Subcutaneous adipose tissue (tissue), 4 donors: ENCODE data around the gene GPR160. TPM values are rescaled to one million over a fixed set of nuclear protein-coding genes. Genes with fewer than 3 reads are reported as not detected.

ENCODE experiments used
- total RNA-seq, 4 donors: library from RNA; depleted of rRNA; stranded (reverse); fragments of >200 nt; gene quantifications; one replicate each; pipeline ENCODE4 v1.1.0, GENCODE V29; 2016
- TF ChIP-seq, protein P1 (sequence below): fragments of 450-650 bp; IDR thresholded peaks from one replicate; pipeline ENCODE4 v1.5.1; 2016; ENCODE audit warnings: low read depth, mild to moderate bottlenecking, control low read depth, antibody characterized with exemption, moderate library complexity

The GPR160 gene
- total RNA-seq, 4 donors from 2014 or later: 4.6 to 13.9 (median 8.9) TPM

DNA sequence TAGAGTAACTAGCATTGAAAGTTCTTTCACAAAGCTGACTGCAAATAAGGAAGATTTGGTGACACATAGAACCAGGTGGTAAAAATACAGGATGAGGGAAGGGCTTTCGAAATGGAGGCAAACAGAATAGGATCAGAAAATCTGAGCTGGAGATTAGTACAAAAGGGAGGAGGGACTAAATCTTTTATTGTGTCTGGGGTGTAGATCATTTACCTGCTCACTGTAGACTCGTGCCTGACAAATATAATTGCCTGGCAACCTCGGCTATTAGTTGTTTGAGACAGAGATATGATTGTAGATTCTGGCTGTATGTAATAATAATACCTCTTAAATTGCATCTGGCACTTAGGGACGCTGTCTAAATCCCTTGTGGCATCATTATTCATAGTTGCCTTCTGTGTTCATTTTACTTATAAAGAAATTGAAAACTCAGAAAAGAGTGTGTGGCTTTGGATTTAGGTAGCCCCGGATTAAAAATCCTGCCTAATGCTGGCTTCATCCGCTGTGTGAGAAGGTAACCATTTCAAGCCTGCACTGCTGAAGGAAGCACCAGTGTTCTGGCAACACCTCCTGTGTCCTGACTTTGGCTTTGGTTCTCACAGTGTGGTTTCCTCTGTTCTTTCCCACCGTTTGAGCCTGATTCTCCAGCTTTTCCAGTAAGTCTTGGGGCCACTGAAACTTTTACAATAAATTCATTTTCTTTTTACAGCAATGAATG, 25.0 kb upstream of the GPR160 start:
- TF ChIP-seq, protein P1, sequence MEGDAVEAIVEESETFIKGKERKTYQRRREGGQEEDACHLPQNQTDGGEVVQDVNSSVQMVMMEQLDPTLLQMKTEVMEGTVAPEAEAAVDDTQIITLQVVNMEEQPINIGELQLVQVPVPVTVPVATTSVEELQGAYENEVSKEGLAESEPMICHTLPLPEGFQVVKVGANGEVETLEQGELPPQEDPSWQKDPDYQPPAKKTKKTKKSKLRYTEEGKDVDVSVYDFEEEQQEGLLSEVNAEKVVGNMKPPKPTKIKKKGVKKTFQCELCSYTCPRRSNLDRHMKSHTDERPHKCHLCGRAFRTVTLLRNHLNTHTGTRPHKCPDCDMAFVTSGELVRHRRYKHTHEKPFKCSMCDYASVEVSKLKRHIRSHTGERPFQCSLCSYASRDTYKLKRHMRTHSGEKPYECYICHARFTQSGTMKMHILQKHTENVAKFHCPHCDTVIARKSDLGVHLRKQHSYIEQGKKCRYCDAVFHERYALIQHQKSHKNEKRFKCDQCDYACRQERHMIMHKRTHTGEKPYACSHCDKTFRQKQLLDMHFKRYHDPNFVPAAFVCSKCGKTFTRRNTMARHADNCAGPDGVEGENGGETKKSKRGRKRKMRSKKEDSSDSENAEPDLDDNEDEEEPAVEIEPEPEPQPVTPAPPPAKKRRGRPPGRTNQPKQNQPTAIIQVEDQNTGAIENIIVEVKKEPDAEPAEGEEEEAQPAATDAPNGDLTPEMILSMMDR: no peak

DNA sequence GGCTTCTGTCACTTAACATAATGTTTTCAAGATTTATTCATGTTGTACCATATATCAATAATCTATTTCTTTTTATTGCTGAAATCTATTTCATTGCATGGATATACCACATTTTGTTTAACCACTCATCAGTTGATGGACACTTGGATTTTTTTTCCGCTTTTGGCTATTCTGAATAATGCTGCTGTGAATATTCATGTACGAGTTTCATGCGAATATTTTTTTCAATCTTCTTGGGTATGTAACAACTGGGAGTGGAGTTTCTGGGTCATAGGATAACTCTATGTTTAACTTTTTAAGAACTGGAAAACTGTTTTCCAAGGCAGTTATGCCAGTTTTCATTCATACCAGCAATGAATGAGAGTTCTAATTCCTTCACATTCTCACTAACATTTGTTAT, 21.7 kb upstream of the GPR160 start:
- TF ChIP-seq, protein P1: no peak

DNA sequence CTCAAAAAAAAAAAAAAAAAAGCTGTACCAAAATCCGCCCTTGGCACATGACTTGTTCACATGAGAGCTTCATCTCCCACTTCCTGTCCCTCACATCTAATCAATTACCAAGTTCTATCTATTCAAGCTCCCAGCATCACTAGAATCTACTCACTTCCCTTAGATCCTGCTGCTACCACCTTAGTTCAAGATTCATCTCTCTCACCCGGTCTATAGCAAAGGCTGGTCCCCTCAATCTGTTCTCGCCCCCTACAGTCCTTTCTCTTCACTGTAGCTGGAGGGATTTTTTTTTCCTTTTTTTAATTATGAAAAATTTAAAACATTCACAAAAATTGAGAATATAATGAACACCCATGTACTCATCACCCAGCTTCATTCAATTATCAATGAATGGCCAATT, 16.7 kb upstream of the GPR160 start:
- TF ChIP-seq, protein P1: no peak

DNA sequence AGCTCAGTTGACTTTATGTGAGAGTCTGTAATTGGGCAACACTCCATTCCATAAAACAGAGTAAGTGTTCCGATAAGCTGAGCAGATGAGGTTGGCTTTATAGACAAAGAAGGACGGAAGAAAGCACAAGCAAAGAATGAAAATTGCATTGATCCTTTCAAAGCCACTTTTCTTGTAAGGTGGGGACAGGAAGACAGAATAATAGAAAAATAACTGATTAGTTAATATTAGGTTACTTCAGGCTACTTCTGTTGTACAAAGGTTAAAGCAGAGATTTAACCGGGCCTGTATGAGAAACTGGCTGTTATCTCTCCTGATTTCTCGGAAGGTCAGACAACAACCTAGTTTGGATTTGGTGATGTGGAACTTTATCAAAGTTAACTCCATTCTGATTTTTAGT, 15.5 kb upstream of the GPR160 start:
- TF ChIP-seq, protein P1: no peak

- TF ChIP-seq, protein P1: no peak
Observed at GRCh38 chr3:170023165-170023564, 14.6 kb upstream of the GPR160 start.

DNA sequence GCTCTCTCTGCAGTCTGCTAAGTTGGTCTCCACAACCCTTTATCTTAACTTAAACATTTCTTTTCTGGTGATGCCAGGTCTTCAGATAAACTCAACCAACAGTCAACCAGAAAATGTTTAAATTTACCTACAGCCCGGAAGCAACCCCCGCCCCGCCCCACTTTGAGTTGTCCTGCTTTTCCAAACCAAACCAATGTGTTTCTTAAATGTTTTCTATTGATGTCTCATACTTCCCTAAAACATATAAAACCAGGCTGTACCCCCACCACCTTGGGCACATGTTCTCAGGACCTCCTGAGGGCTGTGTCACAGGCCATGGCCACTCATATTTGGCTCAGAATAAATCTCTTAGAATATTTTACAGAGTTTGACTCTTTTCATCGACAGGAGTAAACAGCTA, 13.2 kb upstream of the GPR160 start:
- TF ChIP-seq, protein P1: no peak

DNA sequence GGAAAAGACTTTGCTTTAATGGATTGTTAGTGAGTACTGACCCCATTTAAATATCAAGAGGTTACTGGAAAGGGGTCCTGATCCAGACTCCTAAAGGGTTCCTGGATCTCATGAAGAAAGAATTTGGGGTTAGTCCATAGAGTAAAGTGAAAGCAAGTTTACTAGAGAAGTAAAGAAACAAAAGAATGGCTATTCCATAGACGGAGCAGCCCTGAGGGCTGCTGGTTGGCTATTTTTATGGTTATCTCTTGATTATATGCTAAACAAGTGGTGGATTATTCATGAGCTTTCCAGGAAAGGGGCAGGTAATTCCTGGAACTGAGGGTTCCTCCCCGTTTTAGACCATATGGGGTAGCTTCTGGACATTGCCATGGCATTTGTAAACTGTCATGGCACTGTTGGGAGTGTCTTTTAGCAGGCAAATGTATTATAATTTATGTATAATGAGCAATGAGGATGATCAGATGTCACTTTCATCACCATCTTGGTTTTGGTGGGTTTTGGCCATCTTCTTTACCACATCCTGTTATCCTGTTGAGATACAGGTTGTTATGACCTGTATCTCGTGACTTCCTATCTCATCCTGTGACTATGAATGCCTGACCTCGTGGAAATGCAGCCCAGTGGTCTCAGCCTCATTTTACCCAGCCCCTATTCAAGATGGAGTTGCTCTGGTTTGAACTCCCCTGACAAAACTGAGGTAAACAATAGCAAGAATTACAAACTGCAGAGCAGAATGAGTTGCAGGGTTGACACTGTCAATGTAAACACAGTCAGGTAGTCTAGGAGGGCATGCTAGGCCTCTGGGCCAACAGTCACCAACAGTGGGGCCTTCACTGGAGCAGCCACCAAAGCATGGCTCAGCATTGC, 10.3 kb upstream of the GPR160 start:
- TF ChIP-seq, protein P1: no peak
